H1 (cell line): ENCODE measurements around the gene RPS25. TPM values are rescaled to one million over a fixed set of nuclear protein-coding genes. Genes with fewer than 3 reads are reported as not detected.

Experiments used
- CTCF ChIA-PET: fragments of 300-600 bp; sonication (Branson Sonifier 250); formaldehyde crosslinking; loops from one replicate; lab custom pipeline; 2021; ENCODE audit not compliant: partially characterized antibody; lab: Charles Lee
- POLR2A ChIA-PET: fragments of 300-600 bp; sonication (Branson Sonifier 250); formaldehyde crosslinking; loops from one replicate; lab custom pipeline; 2021; ENCODE audit warnings: inconsistent platforms; ENCODE audit not compliant: partially characterized antibody; lab: Charles Lee
- DNase-seq, 2 experiments: peaks; one replicate each; pipeline versions ENCODE4 v3.0.0 to v3.0.0-alpha.2; 2010 to 2022; ENCODE audit warnings: low spot score in 2 of 2, low read depth in 1 of 2, mixed read lengths in 1 of 2
- FAIRE-seq: peaks from 2 replicates; lab custom pipeline; 2011; peaks lifted over from hg19 to GRCh38; lab: Jason Lieb, UNC
- H2AFZ ChIP-seq: 2 replicates; pipeline ENCODE4 v1.8.1; 2012; ENCODE audit warnings: low read length, inconsistent platforms
- H2AK5ac ChIP-seq: 2 replicates; pipeline ENCODE4 v1.6.1; 2013; ENCODE audit warnings: low read depth, low read length
- H2BK120ac ChIP-seq: replicated peaks from 2 replicates; pipeline ENCODE3; 2013; ENCODE audit warnings: low read depth, low read length, inconsistent platforms
- H2BK12ac ChIP-seq: 2 replicates; pipeline ENCODE4 v1.6.1; 2013; ENCODE audit warnings: low read depth, low read length
- H2BK15ac ChIP-seq: 2 replicates; pipeline ENCODE4 v1.6.1; 2013; ENCODE audit warnings: low read length
- H2BK20ac ChIP-seq: 2 replicates; pipeline ENCODE4 v1.6.1; 2013; ENCODE audit warnings: low read length
- H2BK5ac ChIP-seq: 2 replicates; pipeline ENCODE4 v1.6.1; 2013; ENCODE audit warnings: low read depth, low read length
- H3K14ac ChIP-seq: 2 replicates; pipeline ENCODE4 v1.6.1; 2013; ENCODE audit warnings: inconsistent platforms; ENCODE audit not compliant: insufficient read length
- H3K18ac ChIP-seq: 2 replicates; pipeline ENCODE4 v1.6.1; 2013; ENCODE audit warnings: low read length; ENCODE audit errors: extremely low read depth
- H3K23ac ChIP-seq: 2 replicates; pipeline ENCODE4 v1.6.1; 2013; ENCODE audit warnings: inconsistent platforms; ENCODE audit not compliant: insufficient read length
- H3K23me2 ChIP-seq: 2 replicates; pipeline ENCODE4 v1.6.1; 2013; ENCODE audit warnings: low read depth, low read length
- H3K27ac ChIP-seq: 2 replicates; pipeline ENCODE4 v1.6.1; 2011; ENCODE audit warnings: low read depth, low read length, inconsistent platforms
- H3K27me3 ChIP-seq, 4 experiments: replicated peaks in 1 of 4; 1 replicate in 1 of 4; 2 replicates in 3 of 4; pipeline versions ENCODE4 v1.6.1 to v1.8.1; 2011 to 2013; ENCODE audit warnings: low read length in 3 of 4, mild to moderate bottlenecking in 3 of 4, inconsistent platforms in 2 of 4, mixed read lengths in 2 of 4, moderate library complexity in 1 of 4; ENCODE audit not compliant: control insufficient read depth in 3 of 4, insufficient read depth in 3 of 4; ENCODE audit errors: extremely low read depth in 1 of 4
- H3K36me3 ChIP-seq, 4 experiments: 2 replicates each; pipeline versions ENCODE4 v1.6.1 to v1.8.1; 2011 to 2013; ENCODE audit warnings: mild to moderate bottlenecking in 4 of 4, low read length in 3 of 4, moderate library complexity in 2 of 4, control low read depth in 1 of 4, inconsistent platforms in 1 of 4; ENCODE audit not compliant: insufficient read depth in 4 of 4, control insufficient read depth in 2 of 4
- H3K4ac ChIP-seq: replicated peaks from 2 replicates; pipeline ENCODE3; 2013; ENCODE audit warnings: low read length, low read depth, mixed read lengths, inconsistent platforms; ENCODE audit not compliant: insufficient read length
- H3K4me1 ChIP-seq, 4 experiments: replicated peaks in 1 of 4; 1 replicate in 1 of 4; 2 replicates in 3 of 4; pipeline versions ENCODE4 v1.6.1 to v1.8.1; 2011 to 2013; ENCODE audit warnings: low read length in 3 of 4, inconsistent platforms in 2 of 4, mixed read lengths in 1 of 4; ENCODE audit not compliant: insufficient read depth in 4 of 4, control insufficient read depth in 3 of 4
- H3K4me2 ChIP-seq, 2 experiments: 2 replicates each; pipeline versions ENCODE4 v1.6.1 to v1.8.1; 2011 to 2013; ENCODE audit warnings: low read depth in 2 of 2, low read length in 2 of 2, control low read depth in 1 of 2, inconsistent platforms in 1 of 2, mild to moderate bottlenecking in 1 of 2; ENCODE audit not compliant: insufficient read depth in 1 of 2
- H3K4me3 ChIP-seq, 4 experiments: fragments of 200-600, 300-600 bp in 1 of 4; sonication (generic), shearing (Covaris generic), sonication (Bioruptor Twin) in 1 of 4; 2 replicates each; pipeline versions ENCODE4 v1.5.1 to v1.8.1; 2011 to 2016; ENCODE audit warnings: low read length in 4 of 4, low read depth in 3 of 4, control low read depth in 2 of 4, inconsistent platforms in 2 of 4, mild to moderate bottlenecking in 2 of 4, mixed read lengths in 1 of 4, moderate library complexity in 1 of 4; ENCODE audit not compliant: insufficient read depth in 2 of 4; ENCODE audit errors: extremely low read depth in 1 of 4
- H3K56ac ChIP-seq: replicated peaks from 2 replicates; pipeline ENCODE3; 2013; ENCODE audit warnings: low read depth, mild to moderate bottlenecking, mixed read lengths, low read length, inconsistent platforms; ENCODE audit not compliant: insufficient read length
- H3K79me1 ChIP-seq: 2 replicates; pipeline ENCODE4 v1.6.1; 2013; ENCODE audit warnings: low read depth, low read length, control low read depth
- H3K79me2 ChIP-seq, 2 experiments: 2 replicates each; pipeline versions ENCODE4 v1.6.1 to v1.8.1; 2012 to 2013; ENCODE audit warnings: low read length in 2 of 2, mild to moderate bottlenecking in 2 of 2, inconsistent platforms in 1 of 2; ENCODE audit not compliant: insufficient read depth in 2 of 2, control insufficient read depth in 1 of 2
- H3K9ac ChIP-seq, 4 experiments: replicated peaks in 1 of 4; 1 replicate in 1 of 4; 2 replicates in 3 of 4; pipeline versions ENCODE4 v1.6.1 to v1.8.1; 2011 to 2013; ENCODE audit warnings: low read depth in 3 of 4, low read length in 3 of 4, control low read depth in 2 of 4, mild to moderate bottlenecking in 2 of 4, moderate library complexity in 2 of 4, inconsistent platforms in 1 of 4; ENCODE audit errors: extremely low read depth in 1 of 4
- H3K9me3 ChIP-seq, 2 experiments: 2 replicates each; pipeline versions ENCODE4 v1.6.1 to v1.8.1; 2012 to 2013; ENCODE audit warnings: mild to moderate bottlenecking in 2 of 2, moderate library complexity in 2 of 2, control low read depth in 1 of 2, inconsistent platforms in 1 of 2, low read depth in 1 of 2, low read length in 1 of 2, mixed read lengths in 1 of 2; ENCODE audit not compliant: insufficient read depth in 2 of 2
- H4K20me1 ChIP-seq, 2 experiments: replicated peaks in 1 of 2; 2 replicates each; pipeline versions ENCODE3 to v1.8.1; 2011 to 2013; ENCODE audit warnings: inconsistent platforms in 2 of 2, low read length in 2 of 2, mild to moderate bottlenecking in 1 of 2; ENCODE audit not compliant: insufficient read depth in 2 of 2, control insufficient read depth in 1 of 2
- H4K5ac ChIP-seq: 2 replicates; pipeline ENCODE4 v1.6.1; 2013; ENCODE audit warnings: low read length, low read depth, mixed read lengths, inconsistent platforms; ENCODE audit not compliant: insufficient read length
- H4K8ac ChIP-seq: 2 replicates; pipeline ENCODE4 v1.8.0; 2013; ENCODE audit warnings: mild to moderate bottlenecking, moderate library complexity, low read length, inconsistent platforms; ENCODE audit not compliant: insufficient read depth; ENCODE audit errors: extremely low read depth
- H4K91ac ChIP-seq: replicated peaks from 2 replicates; pipeline ENCODE3; 2013; ENCODE audit warnings: low read length, mixed read lengths, inconsistent platforms; ENCODE audit not compliant: insufficient read length
- CBX5 ChIP-seq: fragments of 300-800, 300-1000 bp; sonication (generic); IDR thresholded peaks from 2 replicates; pipeline ENCODE4 v1.7.1; 2016; ENCODE audit warnings: antibody characterized with exemption, low read length, low read depth
- CREB1 ChIP-seq: IDR thresholded peaks from 2 replicates; pipeline ENCODE4 v1.6.1; 2012; ENCODE audit warnings: inconsistent platforms
- E2F6 ChIP-seq: IDR thresholded peaks from 2 replicates; pipeline ENCODE4 v1.6.1; 2012; ENCODE audit warnings: inconsistent platforms
- EGR1 ChIP-seq: IDR thresholded peaks from 2 replicates; pipeline ENCODE4 v1.6.1; 2011; ENCODE audit warnings: low read depth, low read length, borderline replicate concordance
- FOSL1 ChIP-seq: IDR thresholded peaks from 2 replicates; pipeline ENCODE4 v1.6.1; 2011; ENCODE audit warnings: mild to moderate bottlenecking, low read depth, low read length, moderate library complexity; ENCODE audit not compliant: insufficient read depth
- NANOG ChIP-seq: IDR thresholded peaks from 2 replicates; pipeline ENCODE4 v1.6.1; 2011; ENCODE audit warnings: low read length, low read depth, mild to moderate bottlenecking, inconsistent platforms; ENCODE audit not compliant: insufficient read depth, poor library complexity, severe bottlenecking
- PHF8 ChIP-seq: fragments of 200-600 bp; sonication (generic); conservative IDR thresholded peaks from 2 replicates; pipeline ENCODE4 v1.7.1; 2012; ENCODE audit warnings: low read depth, mild to moderate bottlenecking, inconsistent platforms, low read length, moderate library complexity
- SIX5 ChIP-seq: IDR thresholded peaks from 2 replicates; pipeline ENCODE4 v1.6.1; 2011; ENCODE audit warnings: mild to moderate bottlenecking, low read depth, low read length
- SP2 ChIP-seq: IDR thresholded peaks from 2 replicates; pipeline ENCODE4 v1.6.1; 2012; ENCODE audit warnings: mild to moderate bottlenecking, low read length, inconsistent platforms
- SP4 ChIP-seq: IDR thresholded peaks from 2 replicates; pipeline ENCODE4 v1.6.1; 2012; ENCODE audit warnings: low read length, inconsistent platforms
- TAF1 ChIP-seq: IDR thresholded peaks from 2 replicates; pipeline ENCODE4 v1.6.1; 2011; ENCODE audit warnings: mild to moderate bottlenecking, low read depth, low read length
- TBP ChIP-seq: IDR thresholded peaks from 2 replicates; pipeline ENCODE4 v1.6.1; 2011; ENCODE audit warnings: low read depth, low read length, improper control_type of control experiment
- YY1 ChIP-seq: IDR thresholded peaks from 2 replicates; pipeline ENCODE4 v1.6.1; 2011; ENCODE audit warnings: low read depth, mild to moderate bottlenecking, low read length
- WGBS, 2 experiments: shearing (Covaris generic) in 1 of 2; methylation state at CpG; one replicate each; pipeline versions ENCODE4 v1.1.6 to v1.1.7; 2013 to 2015; ENCODE audit warnings: low lambda C conversion rate in 2 of 2, mixed read lengths in 2 of 2, inconsistent platforms in 1 of 2, low coverage in 1 of 2, missing lambda C conversion rate in 1 of 2; ENCODE audit not compliant: insufficient replicate concordance in 2 of 2, insufficient coverage in 1 of 2, insufficient read length in 1 of 2; ENCODE audit errors: extremely low coverage in 1 of 2, missing lambda C conversion rate in 1 of 2; 5-methylcytosine and 5-hydroxymethylcytosine counted together
- polyA plus RNA-seq, 7 experiments: library from polyadenylated mRNA; depleted of rRNA in 3 of 7; stranded (reverse) in 5 of 7; unstranded in 2 of 7; fragments of >200 nt in 5 of 7; fragments of 200-250 nt in 2 of 7; gene quantifications; 1 replicate in 5 of 7; 2 replicates in 1 of 7; 4 replicates in 1 of 7; pipeline versions ENCODE4 v1.2.1 to v1.2.3, GENCODE V29; 2011 to 2013; ENCODE audit warnings: missing spikeins in 2 of 7, mixed read lengths in 2 of 7
- total RNA-seq: library from RNA; stranded (reverse); fragmentation: NEBNext Ultra II Directional; extraction: Animal tissue kit (Norgen Biotek cat#: 25700); gene quantifications from 2 replicates; pipeline ENCODE4 v1.2.1, GENCODE V29; 2021
- TF ChIP-seq, protein P1 (sequence below): IDR thresholded peaks from 2 replicates; pipeline ENCODE4 v1.6.1; 2011; ENCODE audit warnings: low read depth, mild to moderate bottlenecking, low read length; ENCODE audit not compliant: insufficient read depth

The RPS25 gene
- total and polyA plus RNA-seq, 2 of the 8 experiments (the other 6 are each of a cell fraction or from before 2014, with no cell fraction given): 1,525 to 1,643 TPM

DNA sequence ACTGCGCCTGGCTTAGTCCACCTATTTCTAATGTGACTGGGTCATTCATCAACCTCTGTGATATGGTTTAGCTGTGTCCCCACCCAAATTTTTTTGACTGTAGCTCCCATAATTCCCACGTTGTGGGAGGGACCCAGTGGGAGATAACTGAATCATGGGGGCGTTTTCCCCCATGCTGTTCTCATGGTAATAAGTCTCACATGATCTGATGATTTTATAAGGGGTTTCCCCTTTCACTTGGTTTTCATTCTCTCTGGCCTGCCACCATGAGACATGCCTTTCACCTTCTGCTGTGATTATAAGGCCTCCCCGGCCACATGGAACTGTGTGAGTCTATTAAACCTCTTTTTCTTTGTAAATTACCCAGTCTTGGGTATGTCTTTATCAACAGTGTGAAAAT, 11.5 kb downstream of the RPS25 start:
- H4K8ac ChIP-seq: no peak overlapping the region
- H3K14ac ChIP-seq: no peak overlapping the region
- H3K9ac ChIP-seq: no peak overlapping the region
- no peak overlapping the region for H2BK120ac ChIP-seq
- TF ChIP-seq CBX5 (no peak), FOSL1 (no peak), EGR1 (no peak), TBP (no peak), CREB1 (no peak), SP2 (no peak), YY1 (no peak), PHF8 (no peak), E2F6 (no peak), SP4 (no peak), TAF1 (no peak), NANOG (no peak), SIX5 (no peak)
- TF ChIP-seq, protein P1, sequence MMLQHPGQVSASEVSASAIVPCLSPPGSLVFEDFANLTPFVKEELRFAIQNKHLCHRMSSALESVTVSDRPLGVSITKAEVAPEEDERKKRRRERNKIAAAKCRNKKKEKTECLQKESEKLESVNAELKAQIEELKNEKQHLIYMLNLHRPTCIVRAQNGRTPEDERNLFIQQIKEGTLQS: no peak
- no peak overlapping the region for H2AK5ac ChIP-seq
- H3K56ac ChIP-seq: no peak overlapping the region
- no peak overlapping the region for H3K27ac ChIP-seq
- H2BK20ac ChIP-seq: no peak overlapping the region
- ChIA-PET CTCF (no interaction called here), POLR2A (interaction anchor here (0.6 to 18.5 kb wide), 4 partner anchors 9 to 216 kb away, joined by 3 to 264 read pairs (median 114); partner anchors contain the start of genes DDX6, RPS25, SLC37A4 and TRAPPC4)
- H3K4ac ChIP-seq: no peak overlapping the region
- 94% methylated on average over 4 of the region's 4 CpGs; no CpG with 5 or more reads in 1 of the 2 experiments for WGBS, 2 experiments
- H3K27me3 ChIP-seq: no peaks in the 10 kb centered on the region
- no peaks in the 10 kb centered on the region for H3K79me1 ChIP-seq
- no peak overlapping the region for H3K4me3 ChIP-seq
- H3K18ac ChIP-seq: no peak overlapping the region
- no peaks in the 10 kb centered on the region for H4K20me1 ChIP-seq
- H3K4me1 ChIP-seq: no peaks in the 10 kb centered on the region
- H3K79me2 ChIP-seq: peaks cover 0 to 4% of the 10 kb centered on the region in 2 experiments; a peak in 2 of 4 replicates
- no peak overlapping the region for H2BK15ac ChIP-seq
- no peak overlapping the region for H2AFZ ChIP-seq
- no peak overlapping the region for H3K23ac ChIP-seq
- H2BK5ac ChIP-seq: no peak overlapping the region
- no peak overlapping the region for H3K4me2 ChIP-seq
- FAIRE-seq (no peak), DNase-seq (no peak)
- H4K5ac ChIP-seq: no peak overlapping the region
- no peak overlapping the region for H4K91ac ChIP-seq
- H2BK12ac ChIP-seq: no peak overlapping the region
- H3K9me3 ChIP-seq: no peaks in the 10 kb centered on the region
- H3K36me3 ChIP-seq: peaks cover 8 to 53% (median 30%) of the 10 kb centered on the region in 4 experiments
- H3K23me2 ChIP-seq: no peaks in the 10 kb centered on the region
